OCI-LY3 (cell line): ENCODE data around the gene CORO2B.
"Not testable (repeated sequence)": the region's sequence is repeated elsewhere in the genome, so short reads cannot be mapped to it uniquely, and the experiment has no call there.

Source experiments
- H2AFZ ChIP-seq: fragments of 200-600, 300-600 bp; shearing (Covaris generic); 2 replicates; pipeline ENCODE4 v1.6.0; 2014; ENCODE audit warnings: antibody characterized with exemption, low read depth, low read length
- H3K27ac ChIP-seq: fragments of 200-600, 300-600 bp; sonication (generic); 2 replicates; pipeline ENCODE4 v1.5.1; 2014; ENCODE audit warnings: mild to moderate bottlenecking, low read length, moderate library complexity, mixed read lengths
- H3K27me3 ChIP-seq: fragments of 200-600, 300-600 bp; sonication (generic); 2 replicates; pipeline ENCODE4 v1.6.1; 2014; ENCODE audit warnings: low read depth, low read length, mixed read lengths
- H3K36me3 ChIP-seq: fragments of 200-600, 300-600 bp; sonication (generic); replicated peaks from 2 replicates; pipeline ENCODE3; 2014; ENCODE audit warnings: low read depth, low read length, mixed read lengths
- H3K4me1 ChIP-seq: fragments of 300-600, 200-600 bp; sonication (generic); 2 replicates; pipeline ENCODE4 v1.6.1; 2014; ENCODE audit warnings: low read length, mixed read lengths
- H3K4me2 ChIP-seq: fragments of 200-600, 300-600 bp; sonication (generic); 2 replicates; pipeline ENCODE4 v1.6.1; 2014; ENCODE audit warnings: low read length, mixed read lengths
- H3K4me3 ChIP-seq: fragments of 300-600, 200-600 bp; sonication (generic); 2 replicates; pipeline ENCODE4 v1.5.1; 2014; ENCODE audit warnings: antibody characterized with exemption, mild to moderate bottlenecking, low read length, moderate library complexity
- H3K79me2 ChIP-seq: fragments of 300-600, 200-600 bp; shearing (Covaris generic); 2 replicates; pipeline ENCODE4 v1.6.1; 2014; ENCODE audit warnings: mild to moderate bottlenecking, low read length, mixed read lengths
- H3K9ac ChIP-seq: fragments of 300-600, 200-600 bp; shearing (Covaris generic); 2 replicates; pipeline ENCODE4 v1.6.0; 2014; ENCODE audit warnings: mild to moderate bottlenecking, low read length, moderate library complexity
- H3K9me3 ChIP-seq: fragments of 200-600, 300-600 bp; shearing (Covaris generic); 2 replicates; pipeline ENCODE4 v1.6.1; 2014; ENCODE audit warnings: low read length, mixed read lengths; ENCODE audit not compliant: insufficient read depth
- H4K20me1 ChIP-seq: fragments of 200-600, 300-600 bp; sonication (generic); 2 replicates; pipeline ENCODE4 v1.6.1; 2016; ENCODE audit warnings: low read length, mixed read lengths; ENCODE audit not compliant: insufficient read depth
- CTCF ChIP-seq: fragments of 200-600, 300-600 bp; sonication (generic); IDR thresholded peaks from 2 replicates; pipeline ENCODE4 v1.5.1; 2014; ENCODE audit warnings: antibody characterized with exemption, low read length, low read depth
- EZH2phosphoT487 ChIP-seq: fragments of 200-600 bp; shearing (Covaris generic); IDR thresholded peaks from 2 replicates; pipeline ENCODE4 v1.6.1; 2018; ENCODE audit warnings: antibody characterized with exemption, mixed run types, low read depth

Gene CORO2B

GRCh38 chr15:68677996-68678395 lies 99.2 kb downstream of the CORO2B start:
- Histone ChIP-seq H2AFZ (no peak overlapping the region), H3K27ac (no peak overlapping the region), H3K9ac (no peak overlapping the region), H3K4me1 (peaks cover 17% of the 10 kb centered on the region), H3K4me2 (no peak overlapping the region), H3K79me2 (no peaks in the 10 kb centered on the region), H3K4me3 (no peak overlapping the region), H4K20me1 (no peaks in the 10 kb centered on the region), H3K36me3 (no peaks in the 10 kb centered on the region), H3K9me3 (no peaks in the 10 kb centered on the region), H3K27me3 (no peaks in the 10 kb centered on the region)
- TF ChIP-seq EZH2phosphoT487 (no peak), CTCF (no peak)

DNA sequence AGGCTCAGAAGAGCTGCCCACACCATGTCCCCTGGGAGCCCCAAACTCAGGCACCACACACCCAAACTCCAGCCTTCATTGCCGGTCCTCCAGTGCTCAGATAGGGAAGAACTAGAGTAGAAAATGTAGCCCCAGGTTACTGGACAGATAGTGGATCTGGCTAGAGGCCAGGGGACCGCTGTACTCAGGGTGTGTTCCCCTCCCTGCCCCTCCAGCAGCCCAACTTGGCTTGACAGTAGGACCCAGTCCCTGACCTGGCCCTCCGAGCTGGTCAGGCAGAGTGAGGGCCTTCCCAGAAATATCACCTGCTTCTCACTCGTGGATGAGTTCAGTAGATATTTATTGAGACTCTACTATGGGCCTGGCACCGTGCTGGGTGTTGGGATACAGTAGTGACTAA lies 100.0 kb downstream of the CORO2B start:
- Histone ChIP-seq H2AFZ (no peak overlapping the region), H3K79me2 (no peaks in the 10 kb centered on the region), H3K9ac (no peak overlapping the region), H3K36me3 (no peaks in the 10 kb centered on the region), H4K20me1 (no peaks in the 10 kb centered on the region), H3K9me3 (no peaks in the 10 kb centered on the region), H3K4me1 (peaks cover 15% of the 10 kb centered on the region), H3K4me2 (no peak overlapping the region), H3K4me3 (no peak overlapping the region), H3K27ac (no peak overlapping the region), H3K27me3 (no peaks in the 10 kb centered on the region)
- no peak for TF ChIP-seq CTCF
- TF ChIP-seq EZH2phosphoT487, result no peak

DNA sequence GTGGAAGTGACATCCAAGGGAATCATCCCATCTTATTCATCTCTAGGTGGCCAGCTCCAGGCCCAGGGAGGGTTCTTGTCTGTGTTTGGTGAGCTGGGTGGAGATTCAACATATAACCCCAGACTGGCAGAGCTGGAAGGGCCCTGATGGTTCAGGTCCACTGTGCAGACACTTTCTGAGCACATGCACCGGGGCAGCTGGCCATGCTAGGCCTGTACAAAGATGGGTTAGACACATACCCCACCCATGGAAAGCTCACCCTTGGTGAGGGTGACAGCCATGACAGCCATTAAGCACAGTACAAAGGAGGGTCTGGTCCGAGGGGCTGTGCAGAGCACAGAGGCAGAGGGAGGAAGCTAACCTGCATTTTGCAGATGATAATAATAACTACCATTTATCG lies 100.4 kb downstream of the CORO2B start:
- Histone ChIP-seq H3K79me2 (no peaks in the 10 kb centered on the region), H3K9ac (no peak overlapping the region), H2AFZ (no peak overlapping the region), H3K36me3 (no peaks in the 10 kb centered on the region), H3K4me3 (no peak overlapping the region), H3K9me3 (no peaks in the 10 kb centered on the region), H3K27ac (no peak overlapping the region), H3K27me3 (no peaks in the 10 kb centered on the region), H4K20me1 (no peaks in the 10 kb centered on the region), H3K4me2 (no peak overlapping the region), H3K4me1 (peaks cover 13% of the 10 kb centered on the region)
- no peak for TF ChIP-seq CTCF
- TF ChIP-seq EZH2phosphoT487, result no peak

- H3K4me3 ChIP-seq, result no peak overlapping the region
- no peaks in the 10 kb centered on the region for H3K36me3 ChIP-seq
- no peaks in the 10 kb centered on the region for H3K27me3 ChIP-seq
- H4K20me1 ChIP-seq, result no peaks in the 10 kb centered on the region
- no peaks in the 10 kb centered on the region for H3K9me3 ChIP-seq
- TF ChIP-seq CTCF (no peak), EZH2phosphoT487 (no peak)
- H3K79me2 ChIP-seq, result no peaks in the 10 kb centered on the region
- no peak overlapping the region for H3K27ac ChIP-seq
- H3K4me2 ChIP-seq, result no peak overlapping the region
- peaks cover 5% of the 10 kb centered on the region for H3K4me1 ChIP-seq
- no peak overlapping the region for H3K9ac ChIP-seq
- H2AFZ ChIP-seq, result no peak overlapping the region
Observed at GRCh38 chr15:68679961-68680371, 101.2 kb downstream of the CORO2B start.

- H3K79me2 ChIP-seq, H3K9ac ChIP-seq, H3K4me1 ChIP-seq, H3K9me3 ChIP-seq, H3K4me3 ChIP-seq, H3K27me3 ChIP-seq, H4K20me1 ChIP-seq, H3K4me2 ChIP-seq, H3K36me3 ChIP-seq, H3K27ac ChIP-seq, H2AFZ ChIP-seq: not testable (repeated sequence)
Observed at GRCh38 chr15:68680756-68681155, 102.0 kb downstream of the CORO2B start.
